Measurements from ENCODE around the gene SLC6A11.

Gene SLC6A11

GRCh38 chr3:10975695-10976234 lies 159.7 kb downstream of the SLC6A11 start:
- TF ChIP-seq ISL1 (CRISPR knock-in tag; IDR thresholded peaks at IDR 0.05) (no peak), GLIS3 (CRISPR knock-in tag; IDR thresholded peaks at IDR 0.05) (no peak), RARB (CRISPR knock-in tag; IDR thresholded peaks at IDR 0.05) (no peak), ZNF70 (CRISPR knock-in tag; IDR thresholded peaks at IDR 0.05) (no peak), SNAI2 (CRISPR knock-in tag; IDR thresholded peaks at IDR 0.05) (no peak), CREB5 (CRISPR knock-in tag; IDR thresholded peaks at IDR 0.05; ENCODE audit: low read depth) (no peak), TOX (CRISPR knock-in tag; IDR thresholded peaks at IDR 0.05; ENCODE audit: borderline replicate concordance) (no peak), ZNF8 (CRISPR knock-in tag; IDR thresholded peaks at IDR 0.05) (no peak), ZC3H10 (CRISPR knock-in tag; IDR thresholded peaks at IDR 0.05) (no peak), TSHZ2 (CRISPR knock-in tag; IDR thresholded peaks at IDR 0.05) (no peak), OSR1 (CRISPR knock-in tag; IDR thresholded peaks at IDR 0.05) (no peak), BACH2 (CRISPR knock-in tag; IDR thresholded peaks at IDR 0.05; ENCODE audit: borderline replicate concordance) (no peak)
- no peak for ATAC-seq

- no peak for ATAC-seq
- no peak for TF ChIP-seq PATZ1 (CRISPR knock-in tag; IDR thresholded peaks at IDR 0.05; ENCODE audit: borderline replicate concordance)
- no peak for TF ChIP-seq PPARA (CRISPR knock-in tag; IDR thresholded peaks at IDR 0.05; ENCODE audit: borderline replicate concordance)
- no peak for TF ChIP-seq ISL1 (CRISPR knock-in tag; IDR thresholded peaks at IDR 0.05)
These were observed 160.7 kb downstream of the SLC6A11 start for GRCh38 chr3:10976770-10977169.

- ATAC-seq = no peak
- TF ChIP-seq TOX (CRISPR knock-in tag; IDR thresholded peaks at IDR 0.05; ENCODE audit: borderline replicate concordance) = no peak
These were observed 162.0 kb downstream of the SLC6A11 start for GRCh38 chr3:10977892-10978510.

- ATAC-seq = no peak
- TF ChIP-seq ZFP30 (CRISPR knock-in tag; IDR thresholded peaks at IDR 0.05) (no peak), TSHZ2 (CRISPR knock-in tag; IDR thresholded peaks at IDR 0.05) (no peak), ISL1 (CRISPR knock-in tag; IDR thresholded peaks at IDR 0.05) (no peak), TOX (CRISPR knock-in tag; IDR thresholded peaks at IDR 0.05; ENCODE audit: borderline replicate concordance) (no peak)
These were observed 162.9 kb downstream of the SLC6A11 start for GRCh38 chr3:10978956-10979355.

- TF ChIP-seq TSHZ2 (CRISPR knock-in tag; IDR thresholded peaks at IDR 0.05) (no peak), ZNF565 (CRISPR knock-in tag; conservative IDR thresholded peaks at IDR 0.05; ENCODE audit: low read depth) (no peak)
- ATAC-seq = no peak
These were observed 164.3 kb downstream of the SLC6A11 start for GRCh38 chr3:10980312-10980711.

All from SK-N-SH treated with all-trans-retinoic acid at 6 μM for 48 hours (cell line).